GM23338 (cell line): ENCODE results near the gene TMA7. TPM values are rescaled to one million over a fixed set of nuclear protein-coding genes. Genes with fewer than 3 reads are reported as not detected.

Experiments
- ATAC-seq: fragments of 200-7000 bp; cut with Tn5 transposase; 3 replicates; pipeline ENCODE4 v1.9.1; 2020
- DNase-seq: peaks from one replicate; pipeline ENCODE4 v3.0.0-alpha.2; 2015; ENCODE audit warnings: low spot score
- H2AFZ ChIP-seq: fragments of 200-600 bp; sonication (generic); 2 replicates; pipeline ENCODE4 v1.8.0; 2016; ENCODE audit warnings: antibody characterized with exemption, mild to moderate bottlenecking, moderate library complexity
- H3F3A ChIP-seq: fragments of 200-600 bp; sonication (generic); replicated peaks from 2 replicates; pipeline ENCODE4 v1.8.0; 2017; ENCODE audit warnings: antibody characterized with exemption, mixed run types, low read depth
- H3K27ac ChIP-seq: fragments of 200-600 bp; sonication (generic); 2 replicates; pipeline ENCODE4 v1.6.1; 2016; ENCODE audit warnings: low read depth
- H3K27me3 ChIP-seq: fragments of 200-600 bp; sonication (generic); 2 replicates; pipeline ENCODE4 v1.8.0; 2016; ENCODE audit warnings: mild to moderate bottlenecking, mixed run types, moderate library complexity; ENCODE audit not compliant: insufficient read depth
- H3K36me3 ChIP-seq: fragments of 200-600 bp; sonication (generic); 2 replicates; pipeline ENCODE4 v1.8.0; 2016; ENCODE audit warnings: mild to moderate bottlenecking; ENCODE audit not compliant: insufficient read depth
- H3K4me1 ChIP-seq: fragments of 200-600 bp; sonication (generic); 2 replicates; pipeline ENCODE4 v1.8.0; 2016; ENCODE audit warnings: mild to moderate bottlenecking, moderate library complexity; ENCODE audit not compliant: insufficient read depth
- H3K4me2 ChIP-seq: fragments of 200-600 bp; sonication (generic); 2 replicates; pipeline ENCODE4 v1.7.1; 2017; ENCODE audit warnings: mixed run types
- H3K4me3 ChIP-seq: fragments of 200-600 bp; sonication (generic); 2 replicates; pipeline ENCODE4 v1.6.1; 2016; ENCODE audit warnings: mixed run types
- H3K79me2 ChIP-seq: fragments of 200-600 bp; sonication (generic); replicated peaks from 2 replicates; pipeline ENCODE4 v1.8.0; 2017; ENCODE audit warnings: mild to moderate bottlenecking; ENCODE audit not compliant: insufficient read depth
- H3K9me2 ChIP-seq: fragments of 200-600 bp; sonication (generic); 2 replicates; pipeline ENCODE4 v1.8.0; 2017; ENCODE audit not compliant: insufficient read depth
- H4K20me1 ChIP-seq: fragments of 200-600 bp; sonication (generic); replicated peaks from 2 replicates; pipeline ENCODE4 v1.8.0; 2017; ENCODE audit warnings: mild to moderate bottlenecking; ENCODE audit not compliant: insufficient read depth
- H3K27ac Mint-ChIP-seq: 2 replicates; pipeline ENCODE4 v1.8.0; 2020; ENCODE audit warnings: inconsistent platforms, mild to moderate bottlenecking, moderate library complexity, mixed read lengths
- H3K27me3 Mint-ChIP-seq: 3 replicates; pipeline ENCODE4 v1.8.0; 2022; ENCODE audit warnings: low read depth, mild to moderate bottlenecking, moderate library complexity, mixed read lengths, inconsistent platforms; ENCODE audit not compliant: insufficient read depth, poor library complexity
- H3K36me3 Mint-ChIP-seq: 3 replicates; pipeline ENCODE4 v1.8.0; 2021; ENCODE audit warnings: low read depth, mild to moderate bottlenecking, inconsistent platforms, moderate library complexity, mixed read lengths
- H3K4me1 Mint-ChIP-seq: 3 replicates; pipeline ENCODE4 v1.8.0; 2020; ENCODE audit warnings: mild to moderate bottlenecking, inconsistent platforms, mixed read lengths
- H3K4me3 Mint-ChIP-seq: 3 replicates; pipeline ENCODE4 v1.8.0; 2021; ENCODE audit warnings: moderate library complexity, mild to moderate bottlenecking, inconsistent platforms, mixed read lengths
- H3K9me3 Mint-ChIP-seq: 3 replicates; pipeline ENCODE4 v1.8.0; 2020; ENCODE audit warnings: moderate library complexity, mild to moderate bottlenecking, inconsistent platforms, mixed read lengths
- CREB1 ChIP-seq: fragments of 250-450 bp; sonication (Bioruptor Pico); IDR thresholded peaks from 2 replicates; pipeline ENCODE4 v1.5.0; 2020; ENCODE audit warnings: low read depth, mild to moderate bottlenecking, moderate library complexity
- EZH2 ChIP-seq: fragments of 200-600 bp; sonication (generic); IDR thresholded peaks from one replicate; pipeline ENCODE4 v1.8.0; 2017; ENCODE audit warnings: antibody characterized with exemption, mild to moderate bottlenecking, low read depth; ENCODE audit not compliant: unreplicated experiment
- EZH2phosphoT487 ChIP-seq: fragments of 200-600 bp; sonication (generic); IDR thresholded peaks from one replicate; pipeline ENCODE4 v1.8.1; 2018; ENCODE audit warnings: antibody characterized with exemption; ENCODE audit not compliant: unreplicated experiment
- JUNB ChIP-seq: IDR thresholded peaks from one replicate; pipeline ENCODE4 v1.6.1; 2016; ENCODE audit warnings: antibody characterized with exemption; ENCODE audit not compliant: unreplicated experiment
- NANOG ChIP-seq: IDR thresholded peaks from 2 replicates; pipeline ENCODE4 v1.6.1; 2016; ENCODE audit warnings: antibody characterized with exemption, borderline replicate concordance
- POLR2AphosphoS5 ChIP-seq: IDR thresholded peaks from 2 replicates; pipeline ENCODE4 v1.6.1; 2016; ENCODE audit warnings: antibody characterized with exemption, low read depth
- STAT1 ChIP-seq: IDR thresholded peaks from one replicate; pipeline ENCODE4 v1.6.1; 2016; ENCODE audit warnings: antibody characterized with exemption; ENCODE audit not compliant: unreplicated experiment
- ZNF114 ChIP-seq: fragments of 250-450 bp; sonication (Bioruptor Pico); IDR thresholded peaks from 2 replicates; pipeline ENCODE4 v1.5.0; 2020; ENCODE audit warnings: mild to moderate bottlenecking, moderate library complexity
- ZNF331 ChIP-seq: fragments of 250-450 bp; sonication (Bioruptor Pico); IDR thresholded peaks from 2 replicates; pipeline ENCODE4 v1.5.0; 2020; ENCODE audit warnings: low read depth, mild to moderate bottlenecking, moderate library complexity
- polyA plus RNA-seq: library from polyadenylated mRNA; unstranded; fragments of >200 nt; fragmentation: Nextera tagmentation; extraction: Ambion mirVana; gene quantifications from 2 replicates; pipeline ENCODE4 v1.2.1, GENCODE V29; 2016
- total RNA-seq: library from RNA; depleted of rRNA; stranded (reverse); fragments of >200 nt; shearing (Covaris generic); gene quantifications from 2 replicates; pipeline ENCODE4 v1.2.3, GENCODE V29; 2014
- TF ChIP-seq, protein P1 (sequence below): fragments of 250-450 bp; sonication (Bioruptor Pico); IDR thresholded peaks from 2 replicates; pipeline ENCODE4 v1.5.0; 2020; ENCODE audit warnings: mild to moderate bottlenecking, moderate library complexity
- TF ChIP-seq, protein P2 (sequence below): IDR thresholded peaks from one replicate; pipeline ENCODE4 v1.6.1; 2018; ENCODE audit warnings: antibody characterized with exemption; ENCODE audit not compliant: unreplicated experiment
- TF ChIP-seq, protein P3 (sequence below), 2 experiments: fragments of 200-600 bp in 1 of 2; sonication (generic) in 1 of 2; conservative IDR thresholded peaks; 2 replicates each; pipeline versions ENCODE4 v1.5.1 to v1.6.1; 2016 to 2017; ENCODE audit warnings: antibody characterized with exemption in 2 of 2, low read depth in 2 of 2, mild to moderate bottlenecking in 2 of 2, moderate library complexity in 1 of 2
- TF ChIP-seq, protein P4 (sequence below): IDR thresholded peaks from 2 replicates; pipeline ENCODE4 v1.6.1; 2016; ENCODE audit warnings: antibody characterized with exemption

The TMA7 gene
- total and polyA plus RNA-seq, 2 experiments from 2014 or later, result 419 to 2,089 TPM

DNA sequence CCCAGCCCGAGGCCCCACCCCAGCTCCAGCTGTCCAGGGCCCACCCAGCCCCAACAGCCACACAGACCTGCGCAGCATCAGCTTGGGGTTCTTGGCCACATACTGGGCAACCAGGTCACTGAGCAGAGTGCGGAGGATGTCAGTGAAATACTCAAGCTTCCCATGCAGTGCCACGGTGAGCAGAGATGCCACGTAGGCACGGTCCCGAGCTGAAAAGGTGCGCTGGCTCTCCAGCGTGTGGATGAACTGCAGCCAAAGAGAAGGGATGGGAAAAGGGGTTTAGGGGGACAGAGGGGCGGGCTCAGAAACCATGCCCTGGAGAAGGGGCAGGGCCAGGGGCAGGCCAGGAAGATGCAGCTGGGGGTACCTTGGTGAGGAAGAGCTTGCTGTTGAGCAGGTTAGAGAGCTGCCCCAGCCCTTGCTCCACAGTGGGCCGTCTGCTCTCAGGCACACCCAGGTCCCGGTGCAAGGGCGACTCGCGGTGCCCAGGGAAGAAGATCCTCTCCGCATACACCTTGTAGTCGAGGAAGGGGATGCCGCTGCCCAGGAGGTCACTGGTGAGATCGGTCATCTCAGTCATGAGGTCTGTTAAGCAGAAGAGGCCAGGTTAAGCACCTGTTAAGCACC, 27.6 kb upstream of the TMA7 start:
- Histone ChIP-seq H3K9me2 (no peaks in the 10 kb centered on the region), H3K36me3 (peaks cover 18% of the 10 kb centered on the region; the same call in 1 of the 2 replicates), H3K4me2 (no peak overlapping the region), H3K4me3 (no peak overlapping the region), H3K27me3 (no peaks in the 10 kb centered on the region), H3F3A (no peaks in the 10 kb centered on the region), H2AFZ (no peak overlapping the region), H3K4me1 (no peaks in the 10 kb centered on the region), H3K27ac (no peak overlapping the region), H3K79me2 (no peaks in the 10 kb centered on the region), H4K20me1 (no peaks in the 10 kb centered on the region; the same call in 1 of the 2 replicates)
- H3K27ac Mint-ChIP-seq, result no peak overlapping the region
- DNase-seq (no peak), ATAC-seq (no peak)
- H3K9me3 Mint-ChIP-seq, result no peaks in the 10 kb centered on the region
- peaks cover 26% of the 10 kb centered on the region for H3K27me3 Mint-ChIP-seq
- TF ChIP-seq EZH2phosphoT487, result no peak
- TF ChIP-seq, protein P1, sequence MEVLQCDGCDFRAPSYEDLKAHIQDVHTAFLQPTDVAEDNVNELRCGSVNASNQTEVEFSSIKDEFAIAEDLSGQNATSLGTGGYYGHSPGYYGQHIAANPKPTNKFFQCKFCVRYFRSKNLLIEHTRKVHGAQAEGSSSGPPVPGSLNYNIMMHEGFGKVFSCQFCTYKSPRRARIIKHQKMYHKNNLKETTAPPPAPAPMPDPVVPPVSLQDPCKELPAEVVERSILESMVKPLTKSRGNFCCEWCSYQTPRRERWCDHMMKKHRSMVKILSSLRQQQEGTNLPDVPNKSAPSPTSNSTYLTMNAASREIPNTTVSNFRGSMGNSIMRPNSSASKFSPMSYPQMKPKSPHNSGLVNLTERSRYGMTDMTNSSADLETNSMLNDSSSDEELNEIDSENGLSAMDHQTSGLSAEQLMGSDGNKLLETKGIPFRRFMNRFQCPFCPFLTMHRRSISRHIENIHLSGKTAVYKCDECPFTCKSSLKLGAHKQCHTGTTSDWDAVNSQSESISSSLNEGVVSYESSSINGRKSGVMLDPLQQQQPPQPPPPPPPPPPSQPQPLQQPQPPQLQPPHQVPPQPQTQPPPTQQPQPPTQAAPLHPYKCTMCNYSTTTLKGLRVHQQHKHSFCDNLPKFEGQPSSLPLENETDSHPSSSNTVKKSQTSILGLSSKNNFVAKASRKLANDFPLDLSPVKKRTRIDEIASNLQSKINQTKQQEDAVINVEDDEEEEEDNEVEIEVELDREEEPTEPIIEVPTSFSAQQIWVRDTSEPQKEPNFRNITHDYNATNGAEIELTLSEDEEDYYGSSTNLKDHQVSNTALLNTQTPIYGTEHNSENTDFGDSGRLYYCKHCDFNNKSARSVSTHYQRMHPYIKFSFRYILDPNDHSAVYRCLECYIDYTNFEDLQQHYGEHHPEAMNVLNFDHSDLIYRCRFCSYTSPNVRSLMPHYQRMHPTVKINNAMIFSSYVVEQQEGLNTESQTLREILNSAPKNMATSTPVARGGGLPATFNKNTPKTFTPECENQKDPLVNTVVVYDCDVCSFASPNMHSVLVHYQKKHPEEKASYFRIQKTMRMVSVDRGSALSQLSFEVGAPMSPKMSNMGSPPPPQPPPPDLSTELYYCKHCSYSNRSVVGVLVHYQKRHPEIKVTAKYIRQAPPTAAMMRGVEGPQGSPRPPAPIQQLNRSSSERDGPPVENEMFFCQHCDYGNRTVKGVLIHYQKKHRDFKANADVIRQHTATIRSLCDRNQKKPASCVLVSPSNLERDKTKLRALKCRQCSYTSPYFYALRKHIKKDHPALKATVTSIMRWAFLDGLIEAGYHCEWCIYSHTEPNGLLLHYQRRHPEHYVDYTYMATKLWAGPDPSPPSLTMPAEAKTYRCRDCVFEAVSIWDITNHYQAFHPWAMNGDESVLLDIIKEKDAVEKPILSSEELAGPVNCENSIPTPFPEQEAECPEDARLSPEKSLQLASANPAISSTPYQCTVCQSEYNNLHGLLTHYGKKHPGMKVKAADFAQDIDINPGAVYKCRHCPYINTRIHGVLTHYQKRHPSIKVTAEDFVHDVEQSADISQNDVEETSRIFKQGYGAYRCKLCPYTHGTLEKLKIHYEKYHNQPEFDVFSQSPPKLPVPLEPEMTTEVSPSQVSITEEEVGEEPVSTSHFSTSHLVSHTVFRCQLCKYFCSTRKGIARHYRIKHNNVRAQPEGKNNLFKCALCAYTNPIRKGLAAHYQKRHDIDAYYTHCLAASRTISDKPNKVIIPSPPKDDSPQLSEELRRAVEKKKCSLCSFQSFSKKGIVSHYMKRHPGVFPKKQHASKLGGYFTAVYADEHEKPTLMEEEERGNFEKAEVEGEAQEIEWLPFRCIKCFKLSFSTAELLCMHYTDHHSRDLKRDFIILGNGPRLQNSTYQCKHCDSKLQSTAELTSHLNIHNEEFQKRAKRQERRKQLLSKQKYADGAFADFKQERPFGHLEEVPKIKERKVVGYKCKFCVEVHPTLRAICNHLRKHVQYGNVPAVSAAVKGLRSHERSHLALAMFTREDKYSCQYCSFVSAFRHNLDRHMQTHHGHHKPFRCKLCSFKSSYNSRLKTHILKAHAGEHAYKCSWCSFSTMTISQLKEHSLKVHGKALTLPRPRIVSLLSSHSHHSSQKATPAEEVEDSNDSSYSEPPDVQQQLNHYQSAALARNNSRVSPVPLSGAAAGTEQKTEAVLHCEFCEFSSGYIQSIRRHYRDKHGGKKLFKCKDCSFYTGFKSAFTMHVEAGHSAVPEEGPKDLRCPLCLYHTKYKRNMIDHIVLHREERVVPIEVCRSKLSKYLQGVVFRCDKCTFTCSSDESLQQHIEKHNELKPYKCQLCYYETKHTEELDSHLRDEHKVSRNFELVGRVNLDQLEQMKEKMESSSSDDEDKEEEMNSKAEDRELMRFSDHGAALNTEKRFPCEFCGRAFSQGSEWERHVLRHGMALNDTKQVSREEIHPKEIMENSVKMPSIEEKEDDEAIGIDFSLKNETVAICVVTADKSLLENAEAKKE (CRISPR knock-in tag), result no peak
- TF ChIP-seq EZH2, result no peak
- no peak for TF ChIP-seq POLR2AphosphoS5
- no peak for TF ChIP-seq CREB1 (CRISPR knock-in tag)
- TF ChIP-seq, protein P2, sequence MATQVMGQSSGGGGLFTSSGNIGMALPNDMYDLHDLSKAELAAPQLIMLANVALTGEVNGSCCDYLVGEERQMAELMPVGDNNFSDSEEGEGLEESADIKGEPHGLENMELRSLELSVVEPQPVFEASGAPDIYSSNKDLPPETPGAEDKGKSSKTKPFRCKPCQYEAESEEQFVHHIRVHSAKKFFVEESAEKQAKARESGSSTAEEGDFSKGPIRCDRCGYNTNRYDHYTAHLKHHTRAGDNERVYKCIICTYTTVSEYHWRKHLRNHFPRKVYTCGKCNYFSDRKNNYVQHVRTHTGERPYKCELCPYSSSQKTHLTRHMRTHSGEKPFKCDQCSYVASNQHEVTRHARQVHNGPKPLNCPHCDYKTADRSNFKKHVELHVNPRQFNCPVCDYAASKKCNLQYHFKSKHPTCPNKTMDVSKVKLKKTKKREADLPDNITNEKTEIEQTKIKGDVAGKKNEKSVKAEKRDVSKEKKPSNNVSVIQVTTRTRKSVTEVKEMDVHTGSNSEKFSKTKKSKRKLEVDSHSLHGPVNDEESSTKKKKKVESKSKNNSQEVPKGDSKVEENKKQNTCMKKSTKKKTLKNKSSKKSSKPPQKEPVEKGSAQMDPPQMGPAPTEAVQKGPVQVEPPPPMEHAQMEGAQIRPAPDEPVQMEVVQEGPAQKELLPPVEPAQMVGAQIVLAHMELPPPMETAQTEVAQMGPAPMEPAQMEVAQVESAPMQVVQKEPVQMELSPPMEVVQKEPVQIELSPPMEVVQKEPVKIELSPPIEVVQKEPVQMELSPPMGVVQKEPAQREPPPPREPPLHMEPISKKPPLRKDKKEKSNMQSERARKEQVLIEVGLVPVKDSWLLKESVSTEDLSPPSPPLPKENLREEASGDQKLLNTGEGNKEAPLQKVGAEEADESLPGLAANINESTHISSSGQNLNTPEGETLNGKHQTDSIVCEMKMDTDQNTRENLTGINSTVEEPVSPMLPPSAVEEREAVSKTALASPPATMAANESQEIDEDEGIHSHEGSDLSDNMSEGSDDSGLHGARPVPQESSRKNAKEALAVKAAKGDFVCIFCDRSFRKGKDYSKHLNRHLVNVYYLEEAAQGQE, result no peak
- no peak for TF ChIP-seq ZNF114
- no peak for TF ChIP-seq JUNB
- TF ChIP-seq ZNF331, result no peak
- no peak for TF ChIP-seq STAT1
- TF ChIP-seq NANOG, result no peak
- TF ChIP-seq, protein P3, sequence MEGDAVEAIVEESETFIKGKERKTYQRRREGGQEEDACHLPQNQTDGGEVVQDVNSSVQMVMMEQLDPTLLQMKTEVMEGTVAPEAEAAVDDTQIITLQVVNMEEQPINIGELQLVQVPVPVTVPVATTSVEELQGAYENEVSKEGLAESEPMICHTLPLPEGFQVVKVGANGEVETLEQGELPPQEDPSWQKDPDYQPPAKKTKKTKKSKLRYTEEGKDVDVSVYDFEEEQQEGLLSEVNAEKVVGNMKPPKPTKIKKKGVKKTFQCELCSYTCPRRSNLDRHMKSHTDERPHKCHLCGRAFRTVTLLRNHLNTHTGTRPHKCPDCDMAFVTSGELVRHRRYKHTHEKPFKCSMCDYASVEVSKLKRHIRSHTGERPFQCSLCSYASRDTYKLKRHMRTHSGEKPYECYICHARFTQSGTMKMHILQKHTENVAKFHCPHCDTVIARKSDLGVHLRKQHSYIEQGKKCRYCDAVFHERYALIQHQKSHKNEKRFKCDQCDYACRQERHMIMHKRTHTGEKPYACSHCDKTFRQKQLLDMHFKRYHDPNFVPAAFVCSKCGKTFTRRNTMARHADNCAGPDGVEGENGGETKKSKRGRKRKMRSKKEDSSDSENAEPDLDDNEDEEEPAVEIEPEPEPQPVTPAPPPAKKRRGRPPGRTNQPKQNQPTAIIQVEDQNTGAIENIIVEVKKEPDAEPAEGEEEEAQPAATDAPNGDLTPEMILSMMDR (conservative IDR thresholded peaks at IDR 0.05; ENCODE audit: low read depth in 2 of 2), result no peak
- TF ChIP-seq, protein P4, sequence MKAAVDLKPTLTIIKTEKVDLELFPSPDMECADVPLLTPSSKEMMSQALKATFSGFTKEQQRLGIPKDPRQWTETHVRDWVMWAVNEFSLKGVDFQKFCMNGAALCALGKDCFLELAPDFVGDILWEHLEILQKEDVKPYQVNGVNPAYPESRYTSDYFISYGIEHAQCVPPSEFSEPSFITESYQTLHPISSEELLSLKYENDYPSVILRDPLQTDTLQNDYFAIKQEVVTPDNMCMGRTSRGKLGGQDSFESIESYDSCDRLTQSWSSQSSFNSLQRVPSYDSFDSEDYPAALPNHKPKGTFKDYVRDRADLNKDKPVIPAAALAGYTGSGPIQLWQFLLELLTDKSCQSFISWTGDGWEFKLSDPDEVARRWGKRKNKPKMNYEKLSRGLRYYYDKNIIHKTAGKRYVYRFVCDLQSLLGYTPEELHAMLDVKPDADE, result no peak
- peaks cover 94% of the 10 kb centered on the region for H3K36me3 Mint-ChIP-seq
- H3K4me1 Mint-ChIP-seq, result no peaks in the 10 kb centered on the region
- no peak overlapping the region for H3K4me3 Mint-ChIP-seq
